ENCODE results near the gene PARD3B. TPM values are rescaled to one million over a fixed set of nuclear protein-coding genes. Genes with fewer than 3 reads are reported as not detected.

Gene PARD3B
- total and polyA plus RNA-seq, 10 of the 15 experiments (the other 5 are each of a cell fraction or from before 2014, with no cell fraction given), result 0.01 to 0.54 (median 0.07) TPM; not detected in 7

DNA sequence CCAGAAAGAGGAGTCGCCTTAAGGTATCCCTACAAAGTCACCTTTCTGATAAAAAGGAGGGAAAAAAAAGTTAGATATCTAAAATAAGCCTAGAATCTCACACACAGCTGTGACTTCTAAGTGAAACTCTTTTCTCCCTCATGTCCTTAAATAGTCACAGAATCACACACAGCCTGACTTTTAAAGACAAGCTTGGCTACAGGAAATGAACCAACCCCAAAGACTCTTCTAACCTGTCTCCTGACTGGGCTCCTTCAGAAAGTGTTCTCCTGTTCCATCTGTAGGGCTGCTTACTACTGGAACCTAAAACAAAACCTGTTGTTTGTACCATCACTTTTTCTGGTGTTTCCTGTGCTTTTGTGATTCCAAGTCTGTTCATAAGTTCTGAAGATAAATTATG, 1074.3 kb downstream of the PARD3B start:
- CTCF ChIA-PET, result interaction anchor here (1.4 to 2.1 kb wide), 3 partner anchors 56 to 307 kb away, joined by 3 to 15 read pairs (median 3); no protein-coding TSS in a partner anchor
- H2AFZ ChIP-seq (ENCODE audit: control insufficient read depth, low read depth, low read length), result no peak overlapping the region
- TF ChIP-seq POLR2AphosphoS2 (IDR thresholded peaks at IDR 0.05; ENCODE audit: low read depth, low read length) (no peak), ETV6 (conservative IDR thresholded peaks at IDR 0.05 in 1 of 2, IDR thresholded peaks at IDR 0.05 in 1 of 2; ENCODE audit: borderline replicate concordance in 1 of 2, low read depth in 1 of 2) (no peak), SP1 (IDR thresholded peaks at IDR 0.05; ENCODE audit: low read depth, low read length) (no peak), ESRRA (IDR thresholded peaks at IDR 0.05; ENCODE audit: low read length) (no peak), TAF1 (IDR thresholded peaks at IDR 0.05; ENCODE audit: borderline replicate concordance, low read depth, low read length) (no peak)
- TF ChIP-seq, protein P1, sequence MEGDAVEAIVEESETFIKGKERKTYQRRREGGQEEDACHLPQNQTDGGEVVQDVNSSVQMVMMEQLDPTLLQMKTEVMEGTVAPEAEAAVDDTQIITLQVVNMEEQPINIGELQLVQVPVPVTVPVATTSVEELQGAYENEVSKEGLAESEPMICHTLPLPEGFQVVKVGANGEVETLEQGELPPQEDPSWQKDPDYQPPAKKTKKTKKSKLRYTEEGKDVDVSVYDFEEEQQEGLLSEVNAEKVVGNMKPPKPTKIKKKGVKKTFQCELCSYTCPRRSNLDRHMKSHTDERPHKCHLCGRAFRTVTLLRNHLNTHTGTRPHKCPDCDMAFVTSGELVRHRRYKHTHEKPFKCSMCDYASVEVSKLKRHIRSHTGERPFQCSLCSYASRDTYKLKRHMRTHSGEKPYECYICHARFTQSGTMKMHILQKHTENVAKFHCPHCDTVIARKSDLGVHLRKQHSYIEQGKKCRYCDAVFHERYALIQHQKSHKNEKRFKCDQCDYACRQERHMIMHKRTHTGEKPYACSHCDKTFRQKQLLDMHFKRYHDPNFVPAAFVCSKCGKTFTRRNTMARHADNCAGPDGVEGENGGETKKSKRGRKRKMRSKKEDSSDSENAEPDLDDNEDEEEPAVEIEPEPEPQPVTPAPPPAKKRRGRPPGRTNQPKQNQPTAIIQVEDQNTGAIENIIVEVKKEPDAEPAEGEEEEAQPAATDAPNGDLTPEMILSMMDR (IDR thresholded peaks at IDR 0.05 in 2 of 3, conservative IDR thresholded peaks at IDR 0.05 in 1 of 3; ENCODE audit: control insufficient read depth in 2 of 3, extremely low read depth in 1 of 3, insufficient read depth in 1 of 3, low read depth in 3 of 3, low read length in 3 of 3), result no peak
- ATAC-seq, result no peak
- no peaks in the 10 kb centered on the region for H3K4me1 ChIP-seq (ENCODE audit: control insufficient read depth, insufficient read depth, low read length)
- H3K4me3 ChIP-seq, result no peak overlapping the region
- BruUV-seq (replicated peaks), result no TSS peak
- POLR2A ChIA-PET, result interaction anchor here (0.6 kb wide), 1 partner anchor 1100 kb away, joined by 4 read pairs; no protein-coding TSS in a partner anchor
- DNase-seq (ENCODE audit: low read depth, low spot score), result no peak
- in situ Hi-C loops (cut with MboI) (no loop called here), intact Hi-C loops (cut with micrococcal nuclease; ENCODE audit: unreplicated experiment) (no loop called here)
- H3K79me2 ChIP-seq (ENCODE audit: control insufficient read depth, insufficient read depth, low read length), result no peaks in the 10 kb centered on the region
- SMC1A ChIA-PET (ENCODE audit: uncharacterized antibody, unreplicated experiment), result interaction anchor here (1.3 to 1.8 kb wide), 3 partner anchors 9 to 56 kb away, joined by 3 to 5 read pairs (median 3); no protein-coding TSS in a partner anchor
- H3K9me3 ChIP-seq (replicated peaks; ENCODE audit: control insufficient read depth, insufficient read depth, low read length), result no peaks in the 10 kb centered on the region; the same call in 2 of the 3 replicates
- no peak overlapping the region for H3K9ac ChIP-seq (ENCODE audit: control insufficient read depth, insufficient read depth, low read length)
- no peak overlapping the region for H3K4me2 ChIP-seq (ENCODE audit: control insufficient read depth, insufficient read depth)
- RAD21 ChIA-PET (ENCODE audit: unreplicated experiment), result no interaction called here
- H3K27me3 ChIP-seq (replicated peaks in 1 of 2; ENCODE audit: control insufficient read depth in 2 of 2, insufficient read depth in 2 of 2, low read length in 1 of 2), result peaks cover 2 to 5% of the 10 kb centered on the region in 2 experiments; a peak in 3 of 4 replicates
- no peaks in the 10 kb centered on the region for H3K36me3 ChIP-seq (ENCODE audit: control insufficient read depth in 2 of 2, insufficient read depth in 2 of 2, low read length in 1 of 2)
- H4K20me1 ChIP-seq (ENCODE audit: control insufficient read depth, insufficient read depth), result no peaks in the 10 kb centered on the region
- 75% methylated on average over 1 of the region's 1 CpG for WGBS (ENCODE audit: insufficient coverage, insufficient replicate concordance, low lambda C conversion rate, missing lambda C conversion rate)
- FAIRE-seq, result no peak
- H3K27ac ChIP-seq (ENCODE audit: control insufficient read depth, insufficient read depth), result no peak overlapping the region
